Naive thymus-derived CD4-positive, alpha-beta T cell (primary cell): ENCODE data around the gene CMYA5. TPM values are rescaled to one million over a fixed set of nuclear protein-coding genes. Genes with fewer than 3 reads are reported as not detected.
A peak's percentile ranks its signal among the peaks of the same experiment; 100 is the strongest.

ENCODE experiments used
- ATAC-seq: fragments of 150-1000 bp; cut with Tn5 transposase; 2 replicates; pipeline ENCODE4 v1.10.0; 2021; ENCODE audit warnings: mild to moderate bottlenecking, moderate library complexity
- CTCF ChIA-PET: fragments of 350-600 bp; sonication (Branson Sonifier 250); formaldehyde crosslinking; loops from one replicate; lab custom pipeline; 2021; ENCODE audit warnings: antibody characterized with exemption; lab: Charles Lee
- POLR2A ChIA-PET: fragments of 350-600 bp; sonication (Branson Sonifier 250); formaldehyde crosslinking; loops from one replicate; lab custom pipeline; 2021; ENCODE audit warnings: antibody characterized with exemption, inconsistent platforms; lab: Charles Lee
- DNase-seq, 9 donors: peaks; one replicate each; pipeline versions ENCODE4 v3.0.0 to v3.0.0-alpha.2; 2020 to 2022; ENCODE audit warnings: mixed read lengths in 1 of 9
- H3K27ac ChIP-seq: one replicate; pipeline ENCODE4 v1.7.0; 2013; ENCODE audit warnings: mild to moderate bottlenecking, low read depth, low read length, moderate library complexity
- H3K27me3 ChIP-seq, 2 donors: one replicate each; pipeline ENCODE4 v1.7.0; 2013; ENCODE audit warnings: low read length in 2 of 2, mild to moderate bottlenecking in 2 of 2, moderate library complexity in 2 of 2; ENCODE audit not compliant: control insufficient read depth in 2 of 2, insufficient read depth in 2 of 2
- H3K36me3 ChIP-seq, 3 experiments: 1 replicate in 2 of 3; 2 replicates in 1 of 3; pipeline ENCODE4 v1.7.0; 2013; ENCODE audit warnings: low read length in 3 of 3, mild to moderate bottlenecking in 3 of 3, moderate library complexity in 1 of 3; ENCODE audit not compliant: insufficient read depth in 3 of 3, control insufficient read depth in 2 of 3
- H3K4me1 ChIP-seq, 2 donors: one replicate each; pipeline ENCODE4 v1.7.0; 2013; ENCODE audit warnings: low read length in 2 of 2, mild to moderate bottlenecking in 2 of 2, moderate library complexity in 1 of 2; ENCODE audit not compliant: control insufficient read depth in 2 of 2, insufficient read depth in 2 of 2
- H3K4me3 ChIP-seq: 2 replicates; pipeline ENCODE4 v1.7.0; 2013; ENCODE audit warnings: mild to moderate bottlenecking, low read length
- H3K9me3 ChIP-seq, 3 experiments: 1 replicate in 2 of 3; 2 replicates in 1 of 3; pipeline ENCODE4 v1.7.0; 2013; ENCODE audit warnings: low read length in 3 of 3; ENCODE audit not compliant: control insufficient read depth in 2 of 3
- H3K27ac Mint-ChIP-seq, 9 donors: one replicate each; pipeline ENCODE4 v1.8.0; 2020 to 2022; ENCODE audit warnings: mixed read lengths in 9 of 9, mild to moderate bottlenecking in 8 of 9, moderate library complexity in 5 of 9, inconsistent platforms in 2 of 9
- H3K27me3 Mint-ChIP-seq, 5 donors: one replicate each; pipeline ENCODE4 v1.8.0; 2021 to 2022; ENCODE audit warnings: mixed read lengths in 5 of 5, mild to moderate bottlenecking in 1 of 5
- H3K36me3 Mint-ChIP-seq, 5 donors: one replicate each; pipeline ENCODE4 v1.8.0; 2020 to 2022; ENCODE audit warnings: mixed read lengths in 5 of 5, mild to moderate bottlenecking in 3 of 5, inconsistent platforms in 1 of 5
- H3K4me1 Mint-ChIP-seq, 7 donors: one replicate each; pipeline ENCODE4 v1.8.0; 2020 to 2022; ENCODE audit warnings: mixed read lengths in 7 of 7, mild to moderate bottlenecking in 3 of 7, inconsistent platforms in 1 of 7
- H3K4me3 Mint-ChIP-seq, 10 donors: one replicate each; pipeline ENCODE4 v1.8.0; 2020 to 2022; ENCODE audit warnings: mild to moderate bottlenecking in 10 of 10, mixed read lengths in 10 of 10, moderate library complexity in 6 of 10, inconsistent platforms in 2 of 10
- H3K9me3 Mint-ChIP-seq, 11 donors: one replicate each; pipeline ENCODE4 v1.8.0; 2020 to 2022; ENCODE audit warnings: mixed read lengths in 11 of 11, mild to moderate bottlenecking in 4 of 11, inconsistent platforms in 1 of 11, moderate library complexity in 1 of 11
- intact Hi-C, 2 donors: fragments of 100-400 bp; cut with micrococcal nuclease; formaldehyde crosslinking; loops; one replicate each; pipeline ENCODE4 v1.15.1; 2023
- polyA plus RNA-seq, 2 donors: library from polyadenylated mRNA; unstranded; fragments of 300-500 nt; fragmentation: Illumina TruSeq; gene quantifications; one replicate each; pipeline ENCODE4 v1.2.3, GENCODE V29; 2021
- total RNA-seq, 6 experiments: library from RNA in 5 of 6; stranded (reverse) in 5 of 6; gene quantifications; 1 replicate in 5 of 6; 2 replicates in 1 of 6; pipeline ENCODE4 v1.2.3 and lab custom pipeline; 2021 to 2026

Gene CMYA5
- total and polyA plus RNA-seq, 7 experiments from 2014 or later = 0.08 to 0.27 (median 0.14) TPM; not detected in 1

DNA sequence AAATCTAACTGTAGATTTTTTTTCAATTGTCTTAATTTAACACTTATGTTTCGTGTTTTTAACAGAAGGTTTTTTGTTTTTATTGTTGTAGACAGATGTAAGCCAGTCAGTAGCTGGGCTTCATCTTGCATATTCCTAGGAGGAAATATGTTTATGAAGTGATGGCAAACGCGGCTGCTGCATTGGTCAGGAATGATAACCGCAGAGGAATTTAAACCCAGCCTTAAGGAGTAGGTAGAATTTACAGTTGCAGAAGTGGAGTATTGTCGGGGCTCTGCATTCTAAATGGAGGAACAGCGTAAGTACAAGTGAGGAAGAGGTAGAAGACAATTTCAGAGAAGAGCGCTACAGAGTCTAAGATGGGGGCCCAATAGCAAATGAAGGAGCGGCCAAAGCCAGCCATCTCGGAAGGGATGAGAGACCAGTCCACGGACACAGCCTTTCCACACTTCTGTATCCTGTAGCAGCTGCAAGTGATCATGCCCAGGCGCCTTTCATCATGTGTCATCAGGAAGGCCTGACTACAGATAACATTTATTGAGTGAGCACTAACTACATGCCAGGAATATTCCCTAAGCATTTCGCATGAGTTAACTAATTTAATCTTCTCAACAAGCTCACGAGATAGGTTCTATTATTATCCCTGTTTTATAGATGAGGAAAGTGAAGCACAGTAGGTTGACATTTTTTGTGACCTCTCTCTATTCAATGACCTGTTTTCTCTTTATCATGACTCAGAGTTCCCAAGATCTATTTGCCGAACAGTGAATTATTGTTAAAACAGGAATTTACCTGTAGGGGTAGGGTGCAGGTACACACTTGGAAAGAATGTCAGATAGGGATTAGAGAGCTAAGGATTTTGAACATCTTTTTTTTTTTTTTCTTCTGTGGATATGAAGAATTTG is 38.1 kb downstream of the CMYA5 start:
- POLR2A ChIA-PET = no interaction called here
- ATAC-seq (no peak), DNase-seq (no peak)
- peaks cover 0 to 8% (median 0%) of the 10 kb centered on the region in 5 donors for H3K36me3 Mint-ChIP-seq
- CTCF ChIA-PET = no interaction called here
- H3K4me3 Mint-ChIP-seq = peak overlapping the region in 1 of 10 donors; percentile 30
- no peaks in the 10 kb centered on the region for H3K9me3 ChIP-seq
- H3K27ac Mint-ChIP-seq = no peak overlapping the region
- no peak overlapping the region for H3K4me3 ChIP-seq
- H3K4me1 Mint-ChIP-seq = peaks cover 13 to 44% (median 42%) of the 10 kb centered on the region in 7 donors
- no peaks in the 10 kb centered on the region for H3K27me3 ChIP-seq
- H3K27ac ChIP-seq = no peak overlapping the region
- intact Hi-C loops = no loop called here
- H3K4me1 ChIP-seq = peaks cover 0 to 29% of the 10 kb centered on the region in 2 donors
- peaks cover 0 to 3% (median 0%) of the 10 kb centered on the region in 11 donors for H3K9me3 Mint-ChIP-seq
- no peaks in the 10 kb centered on the region for H3K36me3 ChIP-seq
- peaks cover 44 to 54% (median 52%) of the 10 kb centered on the region in 5 donors for H3K27me3 Mint-ChIP-seq

DNA sequence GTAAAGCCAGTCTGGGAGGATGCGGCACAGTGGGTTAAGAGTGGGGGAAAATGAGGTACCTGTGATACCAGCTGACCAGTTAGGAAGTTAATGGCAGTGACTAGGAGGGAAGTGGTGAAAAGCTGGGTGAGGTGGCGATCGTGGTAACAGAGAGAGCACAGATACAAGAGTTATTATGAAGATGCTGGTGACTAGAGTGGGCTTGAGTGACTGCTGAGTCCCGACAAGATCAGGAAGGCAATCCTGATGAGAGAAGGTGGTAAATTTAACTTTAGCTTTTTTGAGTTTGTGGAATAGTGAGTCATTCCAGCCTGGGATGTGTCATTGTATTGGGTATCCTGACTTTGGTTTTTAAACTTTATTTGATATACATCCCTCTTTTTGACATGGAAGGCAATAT is 38.8 kb downstream of the CMYA5 start:
- POLR2A ChIA-PET = no interaction called here
- Histone ChIP-seq H3K27me3 (no peaks in the 10 kb centered on the region), H3K9me3 (no peaks in the 10 kb centered on the region), H3K27ac (no peak overlapping the region), H3K4me1 (peaks cover 0 to 36% of the 10 kb centered on the region in 2 donors), H3K36me3 (no peaks in the 10 kb centered on the region), H3K4me3 (no peak overlapping the region)
- Mint-ChIP-seq H3K27me3 (peaks cover 44 to 61% (median 57%) of the 10 kb centered on the region in 5 donors), H3K9me3 (peaks cover 0 to 3% (median 0%) of the 10 kb centered on the region in 11 donors), H3K4me3 (peak overlapping the region in 2 of 10 donors; percentile 8 to 30), H3K4me1 (peaks cover 19 to 51% (median 49%) of the 10 kb centered on the region in 7 donors), H3K27ac (peak overlapping the region in 1 of 9 donors; percentile 76), H3K36me3 (peaks cover 0 to 8% (median 0%) of the 10 kb centered on the region in 5 donors)
- no peak for ATAC-seq
- DNase-seq = no peak
- intact Hi-C loops = no loop called here
- CTCF ChIA-PET = no interaction called here

DNA sequence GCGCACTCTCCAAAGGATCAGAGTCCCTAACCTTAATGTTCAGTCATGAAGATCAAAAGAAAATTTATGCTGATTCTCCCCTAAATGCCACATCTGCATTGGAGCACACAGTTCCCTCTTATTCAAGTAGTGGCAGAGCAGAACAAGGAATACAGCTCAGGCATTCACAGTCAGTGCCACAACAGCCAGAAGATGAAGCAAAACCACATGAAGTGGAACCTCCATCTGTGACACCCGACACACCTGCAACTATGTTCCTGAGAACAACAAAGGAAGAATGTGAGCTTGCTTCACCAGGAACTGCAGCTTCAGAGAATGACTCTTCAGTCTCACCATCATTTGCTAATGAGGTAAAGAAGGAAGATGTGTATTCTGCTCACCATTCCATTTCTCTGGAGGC is 40.0 kb downstream of the CMYA5 start:
- Histone ChIP-seq H3K9me3 (no peaks in the 10 kb centered on the region), H3K27me3 (no peaks in the 10 kb centered on the region), H3K4me3 (no peak overlapping the region), H3K27ac (no peak overlapping the region), H3K36me3 (no peaks in the 10 kb centered on the region), H3K4me1 (peaks cover 0 to 42% of the 10 kb centered on the region in 2 donors)
- CTCF ChIA-PET = no interaction called here
- peaks cover 0 to 8% (median 0%) of the 10 kb centered on the region in 5 donors for H3K36me3 Mint-ChIP-seq
- peak overlapping the region in 8 of 10 donors; percentile 12 to 40 (median 26) for H3K4me3 Mint-ChIP-seq
- POLR2A ChIA-PET = no interaction called here
- ATAC-seq (no peak), DNase-seq (peak in 5 of 9 donors; percentile 10 to 35 (median 31))
- peaks cover 19 to 64% (median 59%) of the 10 kb centered on the region in 7 donors for H3K4me1 Mint-ChIP-seq
- H3K9me3 Mint-ChIP-seq = peaks cover 0 to 3% (median 0%) of the 10 kb centered on the region in 11 donors
- no peak overlapping the region for H3K27ac Mint-ChIP-seq
- H3K27me3 Mint-ChIP-seq = peaks cover 44 to 73% (median 69%) of the 10 kb centered on the region in 5 donors
- intact Hi-C loops = no loop called here

DNA sequence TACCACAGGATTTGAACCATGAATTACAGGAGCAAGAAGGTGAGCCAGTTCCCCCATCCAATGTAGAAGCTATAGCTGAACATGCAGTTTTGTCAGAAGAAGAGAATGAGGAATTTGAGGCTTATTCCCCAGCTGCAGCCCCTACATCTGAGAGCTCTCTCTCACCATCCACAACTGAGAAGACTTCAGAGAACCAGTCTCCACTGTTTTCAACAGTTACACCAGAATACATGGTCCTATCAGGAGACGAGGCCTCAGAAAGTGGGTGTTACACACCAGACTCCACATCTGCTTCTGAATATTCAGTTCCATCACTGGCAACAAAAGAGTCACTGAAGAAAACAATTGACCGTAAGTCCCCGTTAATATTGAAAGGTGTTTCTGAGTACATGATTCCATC is 40.9 kb downstream of the CMYA5 start:
- CTCF ChIA-PET = no interaction called here

DNA sequence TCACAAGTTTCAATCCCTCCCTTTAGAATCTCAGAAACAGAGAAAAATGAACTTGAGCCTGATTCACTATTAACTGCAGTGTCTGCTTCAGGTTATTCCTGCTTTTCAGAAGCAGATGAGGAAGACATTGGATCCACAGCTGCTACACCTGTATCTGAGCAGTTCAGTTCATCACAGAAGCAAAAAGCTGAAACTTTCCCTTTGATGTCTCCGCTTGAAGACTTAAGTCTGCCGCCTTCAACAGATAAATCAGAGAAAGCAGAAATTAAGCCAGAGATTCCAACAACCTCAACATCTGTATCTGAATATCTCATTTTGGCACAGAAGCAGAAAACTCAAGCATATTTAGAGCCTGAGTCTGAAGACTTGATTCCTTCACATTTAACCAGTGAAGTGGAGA is 42.1 kb downstream of the CMYA5 start:
- Histone ChIP-seq H3K27me3 (no peaks in the 10 kb centered on the region), H3K4me1 (peaks cover 0 to 58% of the 10 kb centered on the region in 2 donors), H3K36me3 (no peaks in the 10 kb centered on the region), H3K9me3 (no peaks in the 10 kb centered on the region), H3K4me3 (no peak overlapping the region), H3K27ac (no peak overlapping the region)
- no peak overlapping the region for H3K27ac Mint-ChIP-seq
- H3K27me3 Mint-ChIP-seq = peaks cover 40 to 88% (median 71%) of the 10 kb centered on the region in 5 donors
- intact Hi-C loops = no loop called here
- peaks cover 0 to 3% (median 0%) of the 10 kb centered on the region in 11 donors for H3K9me3 Mint-ChIP-seq
- DNase-seq (no peak), ATAC-seq (no peak)
- CTCF ChIA-PET = no interaction called here
- peaks cover 33 to 85% (median 80%) of the 10 kb centered on the region in 7 donors for H3K4me1 Mint-ChIP-seq
- peaks cover 0 to 4% (median 0%) of the 10 kb centered on the region in 5 donors for H3K36me3 Mint-ChIP-seq
- POLR2A ChIA-PET = no interaction called here
- peak overlapping the region in 5 of 10 donors; percentile 7 to 51 (median 28) for H3K4me3 Mint-ChIP-seq

More for the DNA sequence above, 40.9 kb downstream of the CMYA5 start:
- peak overlapping the region in 1 of 10 donors; percentile 51 for H3K4me3 Mint-ChIP-seq
- H3K36me3 ChIP-seq = no peaks in the 10 kb centered on the region
- no peak overlapping the region for H3K4me3 ChIP-seq
- H3K9me3 Mint-ChIP-seq = peaks cover 0 to 3% (median 0%) of the 10 kb centered on the region in 11 donors
- DNase-seq = no peak
- no peak overlapping the region for H3K27ac Mint-ChIP-seq
- ATAC-seq = no peak
- intact Hi-C loops = no loop called here
- peaks cover 21 to 73% (median 68%) of the 10 kb centered on the region in 7 donors for H3K4me1 Mint-ChIP-seq
- H3K4me1 ChIP-seq = peaks cover 0 to 50% of the 10 kb centered on the region in 2 donors
- H3K27ac ChIP-seq = no peak overlapping the region
- POLR2A ChIA-PET = no interaction called here
- H3K27me3 ChIP-seq = no peaks in the 10 kb centered on the region
- no peaks in the 10 kb centered on the region for H3K9me3 ChIP-seq
- H3K27me3 Mint-ChIP-seq = peaks cover 44 to 81% (median 74%) of the 10 kb centered on the region in 5 donors
- peaks cover 0 to 8% (median 0%) of the 10 kb centered on the region in 5 donors for H3K36me3 Mint-ChIP-seq

DNA sequence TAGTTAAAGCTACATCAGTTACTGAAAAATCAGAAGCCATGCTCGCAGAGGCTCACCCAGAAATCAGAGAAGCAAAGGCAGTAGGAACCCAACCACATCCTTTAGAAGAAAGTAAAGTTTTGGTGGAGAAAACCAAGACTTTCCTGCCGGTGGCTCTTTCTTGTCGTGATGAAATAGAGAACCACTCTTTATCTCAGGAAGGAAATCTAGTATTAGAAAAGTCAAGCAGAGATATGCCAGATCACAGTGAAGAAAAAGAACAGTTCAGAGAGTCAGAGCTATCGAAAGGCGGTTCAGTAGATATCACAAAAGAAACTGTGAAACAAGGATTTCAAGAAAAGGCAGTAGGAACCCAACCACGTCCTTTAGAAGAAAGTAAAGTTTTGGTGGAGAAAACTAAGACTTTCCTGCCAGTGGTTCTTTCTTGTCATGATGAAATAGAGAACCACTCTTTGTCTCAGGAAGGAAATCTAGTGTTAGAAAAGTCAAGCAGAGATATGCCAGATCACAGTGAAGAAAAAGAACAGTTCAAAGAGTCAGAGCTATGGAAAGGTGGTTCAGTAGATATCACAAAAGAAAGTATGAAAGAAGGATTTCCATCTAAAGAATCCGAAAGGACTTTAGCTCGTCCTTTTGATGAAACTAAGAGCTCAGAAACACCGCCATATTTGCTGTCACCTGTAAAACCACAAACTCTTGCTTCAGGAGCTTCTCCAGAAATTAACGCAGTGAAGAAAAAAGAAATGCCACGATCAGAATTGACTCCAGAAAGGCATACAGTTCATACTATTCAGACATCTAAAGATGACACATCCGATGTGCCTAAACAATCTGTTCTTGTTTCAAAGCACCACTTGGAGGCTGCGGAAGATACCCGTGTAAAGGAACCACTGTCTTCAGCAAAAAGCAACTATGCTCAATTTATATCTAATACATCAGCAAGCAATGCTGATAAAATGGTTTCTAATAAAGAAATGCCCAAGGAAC is 47.2 kb downstream of the CMYA5 start:
- Mint-ChIP-seq H3K4me1 (peaks cover 40 to 78% (median 70%) of the 10 kb centered on the region in 7 donors), H3K9me3 (peaks cover 0 to 4% (median 0%) of the 10 kb centered on the region in 11 donors), H3K27me3 (peaks cover 0 to 71% (median 39%) of the 10 kb centered on the region in 5 donors), H3K27ac (peak overlapping the region; percentile 0 to 71 (median 38)), H3K4me3 (peak overlapping the region; percentile 38 to 80 (median 71)), H3K36me3 (peaks cover 0 to 11% (median 0%) of the 10 kb centered on the region in 5 donors)
- Histone ChIP-seq H3K27ac (no peak overlapping the region), H3K4me1 (peaks cover 0 to 46% of the 10 kb centered on the region in 2 donors), H3K27me3 (no peaks in the 10 kb centered on the region), H3K36me3 (no peaks in the 10 kb centered on the region), H3K4me3 (peak overlapping the region; percentile 25), H3K9me3 (no peaks in the 10 kb centered on the region)
- ChIA-PET POLR2A (interaction anchor here (0.6 to 0.7 kb wide), 2 partner anchors 14 to 792 kb away, joined by 3 read pairs; no protein-coding TSS in a partner anchor), CTCF (interaction anchor here (0.7 kb wide), 1 partner anchor 52 kb away, joined by 3 read pairs; no protein-coding TSS in a partner anchor)
- ATAC-seq (peak; percentile 85), DNase-seq (peak in 7 of 9 donors; percentile 35 to 75 (median 71))
- intact Hi-C loops = loop anchor here (2.0 kb wide), 2 partner anchors 20 to 64 kb away; no protein-coding TSS in a partner anchor
